Astrocyte (in vitro differentiated cells and primary cell): ENCODE measurements around the gene ANO6. TPM values are rescaled to one million over a fixed set of nuclear protein-coding genes. Genes with fewer than 3 reads are reported as not detected.
A peak's percentile ranks its signal among the peaks of the same experiment; 100 is the strongest.

Experiments
- DNase-seq: peaks from one replicate; pipeline ENCODE4 v3.0.0-alpha.2; 2010; ENCODE audit warnings: low read depth
- FAIRE-seq: peaks from 2 replicates; lab custom pipeline; 2011; peaks lifted over from hg19 to GRCh38; lab: Jason Lieb, UNC
- H2AFZ ChIP-seq: 2 replicates; pipeline ENCODE4 v1.6.0; 2012; ENCODE audit warnings: low read depth, low read length, inconsistent platforms
- H3K27ac ChIP-seq: 2 replicates; pipeline ENCODE4 v1.5.1; 2011; ENCODE audit warnings: low read depth, low read length, inconsistent platforms
- H3K27me3 ChIP-seq: 2 replicates; pipeline ENCODE4 v1.6.0; 2011; ENCODE audit warnings: low read length, inconsistent platforms; ENCODE audit not compliant: insufficient read depth
- H3K36me3 ChIP-seq: 2 replicates; pipeline ENCODE4 v1.5.1; 2011; ENCODE audit warnings: low read length, inconsistent platforms; ENCODE audit not compliant: insufficient read depth
- H3K4me1 ChIP-seq: 2 replicates; pipeline ENCODE4 v1.5.1; 2011; ENCODE audit warnings: low read length, inconsistent platforms; ENCODE audit not compliant: insufficient read depth
- H3K4me2 ChIP-seq: 2 replicates; pipeline ENCODE4 v1.6.0; 2012; ENCODE audit warnings: low read length, inconsistent platforms
- H3K4me3 ChIP-seq: 2 replicates; pipeline ENCODE4 v1.5.1; 2011; ENCODE audit warnings: low read depth, mild to moderate bottlenecking, low read length, inconsistent platforms; ENCODE audit not compliant: insufficient read depth
- H3K79me2 ChIP-seq: 2 replicates; pipeline ENCODE4 v1.6.0; 2012; ENCODE audit warnings: mild to moderate bottlenecking, low read length, inconsistent platforms; ENCODE audit not compliant: insufficient read depth
- H3K9ac ChIP-seq: 2 replicates; pipeline ENCODE4 v1.6.0; 2012; ENCODE audit warnings: mild to moderate bottlenecking, low read length, inconsistent platforms
- H3K9me3 ChIP-seq: 2 replicates; pipeline ENCODE4 v1.5.1; 2012; ENCODE audit warnings: low read depth, mild to moderate bottlenecking, low read length, inconsistent platforms; ENCODE audit not compliant: insufficient read depth
- H4K20me1 ChIP-seq: 2 replicates; pipeline ENCODE4 v1.6.0; 2012; ENCODE audit warnings: low read length, inconsistent platforms; ENCODE audit not compliant: insufficient read depth
- H3K27ac Mint-ChIP-seq: one replicate; pipeline ENCODE4 v1.8.0; 2021; ENCODE audit warnings: mild to moderate bottlenecking, mixed read lengths; ENCODE audit not compliant: unreplicated experiment
- H3K27me3 Mint-ChIP-seq: one replicate; pipeline ENCODE4 v1.8.0; 2021; ENCODE audit warnings: low read depth, mixed read lengths; ENCODE audit not compliant: unreplicated experiment
- H3K36me3 Mint-ChIP-seq: one replicate; pipeline ENCODE4 v1.8.0; 2021; ENCODE audit warnings: low read depth, mixed read lengths; ENCODE audit not compliant: unreplicated experiment
- H3K4me1 Mint-ChIP-seq: one replicate; pipeline ENCODE4 v1.8.0; 2021; ENCODE audit warnings: low read depth, mixed read lengths; ENCODE audit not compliant: unreplicated experiment
- H3K4me3 Mint-ChIP-seq: one replicate; pipeline ENCODE4 v1.8.0; 2021; ENCODE audit warnings: mild to moderate bottlenecking, moderate library complexity, mixed read lengths; ENCODE audit not compliant: unreplicated experiment
- H3K9me3 Mint-ChIP-seq: one replicate; pipeline ENCODE4 v1.8.0; 2021; ENCODE audit warnings: mild to moderate bottlenecking, mixed read lengths; ENCODE audit not compliant: unreplicated experiment
- CTCF ChIP-seq: IDR thresholded peaks from 2 replicates; pipeline ENCODE4 v1.5.1; 2011; ENCODE audit warnings: low read depth, mild to moderate bottlenecking, inconsistent platforms, low read length, moderate library complexity; ENCODE audit not compliant: insufficient read depth
- EZH2 ChIP-seq: IDR thresholded peaks from 2 replicates; pipeline ENCODE4 v1.6.1; 2012; ENCODE audit warnings: mild to moderate bottlenecking, low read length, inconsistent platforms; ENCODE audit not compliant: insufficient read depth
- total RNA-seq: library from RNA; stranded (reverse); gene quantifications from 2 replicates; pipeline ENCODE4 v1.2.1, GENCODE V29; 2021

ANO6 gene
- total RNA-seq, 1 donor from 2014 or later = 113 TPM

- Mint-ChIP-seq H3K27me3 (no peaks in the 10 kb centered on the region), H3K4me1 (peaks cover 2% of the 10 kb centered on the region), H3K9me3 (no peaks in the 10 kb centered on the region), H3K27ac (no peak overlapping the region), H3K36me3 (peaks cover 15% of the 10 kb centered on the region), H3K4me3 (no peak overlapping the region)
- Histone ChIP-seq H3K4me3 (no peak overlapping the region), H3K79me2 (no peaks in the 10 kb centered on the region), H3K9me3 (no peaks in the 10 kb centered on the region), H3K9ac (no peak overlapping the region), H3K4me2 (no peak overlapping the region), H2AFZ (no peak overlapping the region), H3K36me3 (peaks cover 28% of the 10 kb centered on the region), H4K20me1 (no peaks in the 10 kb centered on the region), H3K27ac (no peak overlapping the region), H3K4me1 (no peaks in the 10 kb centered on the region), H3K27me3 (no peaks in the 10 kb centered on the region)
- DNase-seq (peak; percentile 48), FAIRE-seq (no peak)
- TF ChIP-seq CTCF (no peak), EZH2 (no peak)
These were observed 191.3 kb downstream of the ANO6 start for GRCh38 chr12:45406988-45407850.

GRCh38 chr12:45407981-45408728 is 192.3 kb downstream of the ANO6 start:
- Histone ChIP-seq H3K36me3 (peaks cover 28% of the 10 kb centered on the region), H3K9me3 (no peaks in the 10 kb centered on the region), H3K79me2 (no peaks in the 10 kb centered on the region), H3K4me2 (no peak overlapping the region), H3K4me1 (no peaks in the 10 kb centered on the region), H3K27ac (no peak overlapping the region), H3K4me3 (no peak overlapping the region), H4K20me1 (no peaks in the 10 kb centered on the region), H3K9ac (no peak overlapping the region), H3K27me3 (no peaks in the 10 kb centered on the region), H2AFZ (no peak overlapping the region)
- H3K4me1 Mint-ChIP-seq = peaks cover 2% of the 10 kb centered on the region
- H3K4me3 Mint-ChIP-seq = no peak overlapping the region
- no peak for DNase-seq
- no peaks in the 10 kb centered on the region for H3K9me3 Mint-ChIP-seq
- H3K36me3 Mint-ChIP-seq = peaks cover 15% of the 10 kb centered on the region
- no peaks in the 10 kb centered on the region for H3K27me3 Mint-ChIP-seq
- no peak for FAIRE-seq
- H3K27ac Mint-ChIP-seq = no peak overlapping the region
- TF ChIP-seq EZH2 (no peak), CTCF (no peak)
